GM20431 (cell line): ENCODE measurements around the gene TMEM51.

Source experiments
- in situ Hi-C: fragments of 300-500 bp; cut with MseI, MboI; formaldehyde crosslinking; loops from one replicate; pipeline ENCODE4 v1.15.0; 2020; ENCODE audit warnings: low sequenced_read_pairs; ENCODE audit not compliant: unreplicated experiment

Gene TMEM51

DNA sequence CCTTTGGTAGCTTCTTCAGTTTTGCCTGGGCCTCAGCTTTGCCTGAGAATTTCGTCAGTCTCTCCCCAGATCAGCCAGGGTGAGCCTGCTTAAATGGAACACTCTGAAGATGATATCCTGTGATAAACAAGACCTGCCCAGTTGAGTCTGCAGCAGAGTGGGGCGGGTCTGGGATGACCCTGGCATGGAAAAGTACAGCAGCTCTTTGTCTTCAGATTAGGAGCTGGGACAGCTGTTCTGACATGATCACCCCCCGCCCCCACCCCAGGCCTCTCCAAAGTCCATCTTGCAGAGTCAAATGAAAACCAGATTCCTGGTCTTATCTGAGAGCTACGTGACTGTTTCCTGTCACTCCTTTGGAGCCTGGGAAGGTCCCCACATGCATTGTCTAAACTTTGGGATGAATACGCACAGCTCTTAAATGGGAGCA is 2.2 kb upstream of the TMEM51 start:
- in situ Hi-C loops: no loop called here

- in situ Hi-C loops: no loop called here
Measured at GRCh38 chr1:15151871-15152270, 1.7 kb upstream of the TMEM51 start.

GRCh38 chr1:15152318-15153183 is 996 bp upstream of the TMEM51 start:
- in situ Hi-C loops: no loop called here

GRCh38 chr1:15153842-15154479 is 414 bp downstream of the TMEM51 start:
- in situ Hi-C loops: no loop called here

- in situ Hi-C loops: no loop called here
Measured at GRCh38 chr1:15154480-15155036, 1.0 kb downstream of the TMEM51 start.

GRCh38 chr1:15155191-15155590 is 1.6 kb downstream of the TMEM51 start:
- in situ Hi-C loops: no loop called here

DNA sequence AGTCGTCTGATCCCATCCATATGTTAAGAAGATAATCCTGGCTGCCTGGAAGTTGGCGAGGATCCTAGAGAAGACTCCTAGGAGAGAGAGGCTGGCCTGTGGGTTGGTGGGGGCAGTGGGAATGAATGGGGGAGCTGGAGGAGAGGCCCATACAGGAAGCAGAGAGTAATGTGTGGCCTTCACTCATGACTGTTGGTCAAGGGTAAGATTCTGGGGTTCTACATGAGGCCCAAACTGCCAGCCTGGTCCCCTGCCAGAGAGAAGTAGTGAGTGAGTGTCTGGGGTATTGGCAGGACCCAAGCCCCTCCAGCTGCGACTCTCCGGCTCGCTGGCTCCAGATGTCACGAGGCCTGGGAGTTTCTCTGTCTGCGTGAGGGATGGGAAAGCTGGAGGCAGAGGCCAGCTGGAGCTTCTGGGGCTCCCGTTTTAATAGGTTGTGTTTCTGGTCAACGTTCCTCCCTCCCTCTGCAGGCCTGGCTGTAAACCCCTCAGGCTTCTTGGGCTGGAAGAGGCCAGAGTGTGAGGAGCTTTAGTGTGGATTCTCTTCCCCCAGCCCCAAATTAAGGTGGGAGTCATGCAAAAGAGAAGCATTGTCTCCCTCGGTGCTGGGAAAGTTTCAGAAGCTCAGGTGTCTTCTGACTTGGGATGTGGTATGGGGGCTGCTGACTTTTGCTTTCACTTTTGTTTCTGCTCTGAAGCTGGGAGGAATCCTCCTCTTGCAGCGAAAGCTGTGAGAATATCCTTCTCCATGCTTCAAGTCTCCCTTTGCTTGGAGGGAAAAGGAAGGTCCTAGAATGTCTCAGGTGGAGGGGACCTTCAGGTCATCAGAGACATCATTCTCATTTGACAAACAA is 2.6 kb downstream of the TMEM51 start:
- in situ Hi-C loops: no loop called here

DNA sequence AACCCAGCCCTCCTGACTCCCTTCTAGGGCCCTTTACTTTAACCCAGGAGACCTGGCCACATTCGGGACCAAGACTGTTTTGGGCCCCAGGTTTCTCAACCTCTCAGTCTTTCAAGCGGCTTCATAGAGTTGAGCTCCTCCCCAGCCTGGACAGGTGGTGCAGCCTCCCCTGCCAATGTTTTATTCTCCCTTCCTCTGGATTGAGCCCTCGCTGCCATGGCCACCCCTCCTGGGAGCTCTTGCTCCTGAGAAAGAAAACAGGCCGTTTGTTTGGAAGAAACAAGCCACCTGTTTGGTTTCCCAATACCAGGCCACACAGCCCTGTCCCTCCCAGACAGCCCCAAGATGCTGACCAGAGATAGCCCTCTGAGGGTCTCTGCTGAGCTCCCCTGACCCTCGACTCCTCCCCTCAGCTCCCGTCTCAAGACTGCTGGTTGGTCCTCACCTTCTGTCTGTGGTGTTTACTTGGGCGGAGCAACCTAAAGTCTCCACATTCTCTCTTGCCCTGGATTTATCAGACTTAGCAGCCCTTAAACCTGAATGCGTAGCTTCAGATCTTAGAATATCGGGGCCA is 3.3 kb downstream of the TMEM51 start:
- in situ Hi-C loops: no loop called here

- in situ Hi-C loops: no loop called here
Measured at GRCh38 chr1:15157524-15158399, 4.2 kb downstream of the TMEM51 start.

- in situ Hi-C loops: no loop called here
Measured at GRCh38 chr1:15158506-15159165, 5.1 kb downstream of the TMEM51 start.

DNA sequence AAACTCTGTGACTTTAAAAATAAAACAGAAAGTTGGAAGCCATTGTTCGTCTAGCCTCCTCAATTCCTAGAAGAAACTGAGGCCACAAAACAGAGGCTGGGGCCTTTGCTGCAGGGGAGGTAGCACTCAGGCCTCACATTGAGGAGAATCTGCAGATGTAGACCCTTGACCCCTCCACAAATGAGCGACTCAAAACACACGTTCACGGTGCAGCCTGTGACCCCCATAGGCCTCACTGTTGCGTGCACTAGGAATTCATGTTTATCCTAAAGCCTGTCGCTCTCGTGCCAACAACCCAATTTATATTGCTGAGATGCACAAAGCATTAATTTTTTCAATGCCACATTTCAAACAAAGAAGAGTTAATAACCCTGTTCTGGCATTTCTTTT is 5.6 kb downstream of the TMEM51 start:
- in situ Hi-C loops: no loop called here

- in situ Hi-C loops: no loop called here
Measured at GRCh38 chr1:15160626-15161025, 7.1 kb downstream of the TMEM51 start.

DNA sequence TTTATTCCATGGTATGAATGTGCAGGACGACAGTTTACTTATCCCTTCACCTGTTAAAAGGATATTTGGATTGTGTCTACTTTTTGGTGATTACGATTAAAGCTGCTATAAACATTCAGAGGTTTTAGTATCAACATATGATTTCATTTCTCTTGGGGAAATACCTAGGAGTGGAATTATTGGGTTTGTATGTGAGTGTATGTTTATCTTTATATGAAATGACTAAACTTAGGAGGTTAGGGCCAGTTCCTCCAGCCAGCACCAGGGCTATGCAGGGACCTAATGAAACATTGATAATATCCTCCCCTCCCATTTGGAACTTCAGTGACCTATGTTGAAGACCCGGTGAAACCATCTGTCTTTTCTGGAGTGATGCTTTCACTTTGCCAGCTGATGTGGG is 13.8 kb downstream of the TMEM51 start:
- in situ Hi-C loops: no loop called here

- in situ Hi-C loops: no loop called here
Measured at GRCh38 chr1:15168479-15168878, 14.9 kb downstream of the TMEM51 start.

DNA sequence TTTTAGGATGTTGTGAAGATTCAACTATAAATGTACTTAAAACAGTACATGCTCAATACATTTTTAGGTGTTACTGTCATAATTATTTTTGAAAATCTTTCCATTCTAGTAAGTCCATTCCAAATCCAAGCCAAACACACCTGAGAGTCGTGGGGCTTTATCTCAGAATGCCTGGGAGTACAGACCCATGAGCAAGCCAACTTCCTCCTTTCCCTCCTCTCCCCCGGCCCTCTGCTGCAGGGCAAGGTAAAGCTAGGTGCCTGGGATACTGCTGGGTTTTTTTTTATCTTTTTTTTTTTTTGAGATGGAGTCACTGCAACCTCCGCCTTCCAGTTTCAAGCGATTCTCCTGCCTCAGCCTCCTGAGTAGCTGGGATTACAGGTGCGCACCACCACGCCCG is 16.5 kb downstream of the TMEM51 start:
- in situ Hi-C loops: no loop called here

GRCh38 chr1:15171271-15171908 is 17.8 kb downstream of the TMEM51 start:
- in situ Hi-C loops: no loop called here

GRCh38 chr1:15172405-15173259 is 19.1 kb downstream of the TMEM51 start:
- in situ Hi-C loops: no loop called here
